Activated T-cell treated with anti-CD3 and anti-CD28 coated beads, Interleukin-2, amount 50 U/mL, for 72 hours (primary cell): ENCODE measurements around the gene SSMEM1. TPM values are rescaled to one million over a fixed set of nuclear protein-coding genes. Genes with fewer than 3 reads are reported as not detected.
"Not testable (repeated sequence)": the region's sequence is repeated elsewhere in the genome, so short reads cannot be mapped to it uniquely, and the experiment has no call there.

Source experiments
- ATAC-seq, 2 donors: fragments of 150-1000 bp; cut with Tn5 transposase; replicated peaks in 1 of 2; 2 replicates each; pipeline ENCODE4 v1.10.0; 2021; ENCODE audit warnings: moderate library complexity in 2 of 2, mild to moderate bottlenecking in 1 of 2
- DNase-seq, 2 donors: peaks; one replicate each; pipeline ENCODE4 v3.0.0; 2021 to 2022; ENCODE audit warnings: mixed read lengths in 1 of 2
- H3K27ac Mint-ChIP-seq: one replicate; pipeline ENCODE4 v1.8.0; 2022; ENCODE audit warnings: mild to moderate bottlenecking, moderate library complexity, mixed read lengths
- H3K27me3 Mint-ChIP-seq: one replicate; pipeline ENCODE4 v1.8.0; 2022; ENCODE audit warnings: low read depth, mixed read lengths
- H3K36me3 Mint-ChIP-seq, 2 donors: one replicate each; pipeline ENCODE4 v1.8.0; 2022; ENCODE audit warnings: mixed read lengths in 2 of 2, mild to moderate bottlenecking in 1 of 2; ENCODE audit not compliant: insufficient read depth in 2 of 2
- H3K4me1 Mint-ChIP-seq: one replicate; pipeline ENCODE4 v1.8.0; 2022; ENCODE audit warnings: low read depth, mixed read lengths
- H3K4me3 Mint-ChIP-seq, 2 donors: one replicate each; pipeline ENCODE4 v1.8.0; 2022; ENCODE audit warnings: mild to moderate bottlenecking in 2 of 2, mixed read lengths in 2 of 2, moderate library complexity in 2 of 2
- H3K9me3 Mint-ChIP-seq, 2 donors: one replicate each; pipeline ENCODE4 v1.8.0; 2022; ENCODE audit warnings: mixed read lengths in 2 of 2
- total RNA-seq, 2 donors: library from RNA; stranded (reverse); gene quantifications; one replicate each; pipeline ENCODE4 v1.2.3, GENCODE V29; 2022

Gene SSMEM1
- total RNA-seq, 2 donors from 2014 or later = not detected

GRCh38 chr7:130236361-130236760, 28.7 kb downstream of the SSMEM1 start:
- not testable (repeated sequence) for H3K4me3 Mint-ChIP-seq, H3K36me3 Mint-ChIP-seq, ATAC-seq, H3K9me3 Mint-ChIP-seq, H3K27me3 Mint-ChIP-seq, DNase-seq, H3K27ac Mint-ChIP-seq, H3K4me1 Mint-ChIP-seq

GRCh38 chr7:130240240-130240639, 32.6 kb downstream of the SSMEM1 start:
- no peak for DNase-seq
- Mint-ChIP-seq H3K36me3 (no peaks in the 10 kb centered on the region), H3K27me3 (peaks cover 7% of the 10 kb centered on the region), H3K27ac (no peak overlapping the region), H3K9me3 (no peaks in the 10 kb centered on the region), H3K4me3 (no peak overlapping the region), H3K4me1 (peaks cover 19% of the 10 kb centered on the region)
- ATAC-seq = no peak

- no peak overlapping the region for H3K27ac Mint-ChIP-seq
- ATAC-seq (peak; percentile 87 to 92), DNase-seq (peak; percentile 69 to 72)
- peaks cover 0 to 2% of the 10 kb centered on the region in 2 donors for H3K36me3 Mint-ChIP-seq
- no peak overlapping the region for H3K4me3 Mint-ChIP-seq
- no peaks in the 10 kb centered on the region for H3K27me3 Mint-ChIP-seq
- H3K4me1 Mint-ChIP-seq = peaks cover 19% of the 10 kb centered on the region
- no peaks in the 10 kb centered on the region for H3K9me3 Mint-ChIP-seq
These were observed 34.7 kb downstream of the SSMEM1 start for GRCh38 chr7:130242198-130243014.

- H3K4me1 Mint-ChIP-seq = peaks cover 19% of the 10 kb centered on the region
- not testable (repeated sequence) for DNase-seq, ATAC-seq, H3K4me3 Mint-ChIP-seq, H3K27me3 Mint-ChIP-seq, H3K36me3 Mint-ChIP-seq, H3K9me3 Mint-ChIP-seq, H3K27ac Mint-ChIP-seq
These were observed 35.8 kb downstream of the SSMEM1 start for GRCh38 chr7:130243486-130243885.

- H3K9me3 Mint-ChIP-seq, H3K27ac Mint-ChIP-seq, DNase-seq, ATAC-seq, H3K4me3 Mint-ChIP-seq, H3K36me3 Mint-ChIP-seq, H3K27me3 Mint-ChIP-seq: not testable (repeated sequence)
- H3K4me1 Mint-ChIP-seq = peaks cover 19% of the 10 kb centered on the region
These were observed 38.8 kb downstream of the SSMEM1 start for GRCh38 chr7:130246491-130246890.

GRCh38 chr7:130248842-130249241, 41.2 kb downstream of the SSMEM1 start:
- not testable (repeated sequence) for H3K4me1 Mint-ChIP-seq, H3K27me3 Mint-ChIP-seq, H3K9me3 Mint-ChIP-seq, H3K27ac Mint-ChIP-seq, H3K36me3 Mint-ChIP-seq, ATAC-seq, DNase-seq, H3K4me3 Mint-ChIP-seq

GRCh38 chr7:130249626-130250025, 42.0 kb downstream of the SSMEM1 start:
- not testable (repeated sequence) for H3K27ac Mint-ChIP-seq, H3K9me3 Mint-ChIP-seq, H3K36me3 Mint-ChIP-seq, ATAC-seq, DNase-seq, H3K27me3 Mint-ChIP-seq, H3K4me1 Mint-ChIP-seq, H3K4me3 Mint-ChIP-seq

- Mint-ChIP-seq H3K4me1 (no peaks in the 10 kb centered on the region), H3K4me3 (no peak overlapping the region), H3K27ac (no peak overlapping the region), H3K36me3 (peaks cover 0 to 3% of the 10 kb centered on the region in 2 donors), H3K27me3 (no peaks in the 10 kb centered on the region), H3K9me3 (peaks cover 3 to 6% of the 10 kb centered on the region in 2 donors)
- ATAC-seq (no peak), DNase-seq (no peak)
These were observed 46.9 kb downstream of the SSMEM1 start for GRCh38 chr7:130254555-130254954.

GRCh38 chr7:130256704-130257103, 49.0 kb downstream of the SSMEM1 start:
- H3K36me3 Mint-ChIP-seq = peaks cover 0 to 3% of the 10 kb centered on the region in 2 donors

GRCh38 chr7:130258494-130259078, 50.9 kb downstream of the SSMEM1 start:
- DNase-seq = no peak
- Mint-ChIP-seq H3K9me3 (peaks cover 1 to 3% of the 10 kb centered on the region in 2 donors), H3K36me3 (peaks cover 0 to 3% of the 10 kb centered on the region in 2 donors), H3K27ac (no peak overlapping the region), H3K4me1 (no peaks in the 10 kb centered on the region), H3K4me3 (no peak overlapping the region), H3K27me3 (no peaks in the 10 kb centered on the region)
- no peak for ATAC-seq

More at GRCh38 chr7:130256704-130257103, 49.0 kb downstream of the SSMEM1 start:
- ATAC-seq = no peak
- Mint-ChIP-seq H3K27me3 (no peaks in the 10 kb centered on the region), H3K27ac (no peak overlapping the region), H3K9me3 (peaks cover 3 to 6% of the 10 kb centered on the region in 2 donors), H3K4me3 (no peak overlapping the region), H3K4me1 (no peaks in the 10 kb centered on the region)
- DNase-seq = no peak

GRCh38 chr7:130262448-130262847, 54.8 kb downstream of the SSMEM1 start:
- H3K36me3 Mint-ChIP-seq = no peaks in the 10 kb centered on the region
- peaks cover 1% of the 10 kb centered on the region for H3K4me1 Mint-ChIP-seq
- no peak overlapping the region for H3K4me3 Mint-ChIP-seq
- DNase-seq (no peak), ATAC-seq (no peak)
- H3K27me3 Mint-ChIP-seq = no peaks in the 10 kb centered on the region
- H3K27ac Mint-ChIP-seq = no peak overlapping the region
- H3K9me3 Mint-ChIP-seq = no peaks in the 10 kb centered on the region

GRCh38 chr7:130263130-130263529, 55.5 kb downstream of the SSMEM1 start:
- Mint-ChIP-seq H3K27ac (no peak overlapping the region), H3K4me1 (peaks cover 6% of the 10 kb centered on the region), H3K36me3 (no peaks in the 10 kb centered on the region), H3K27me3 (no peaks in the 10 kb centered on the region), H3K4me3 (no peak overlapping the region), H3K9me3 (no peaks in the 10 kb centered on the region)
- no peak for ATAC-seq
- DNase-seq = no peak
